WTC11 (cell line): ENCODE data around the gene PALD1. TPM values are rescaled to one million over a fixed set of nuclear protein-coding genes. Genes with fewer than 3 reads are reported as not detected.

Experiments
- ATAC-seq: fragments of 200-7000 bp; cut with Tn5 transposase; 2 replicates; pipeline ENCODE4 v1.10.0; 2021; ENCODE audit warnings: mild to moderate bottlenecking, moderate library complexity
- CTCF ChIA-PET: fragments of 300-600 bp; sonication (Branson Sonifier 250); formaldehyde crosslinking; loops from one replicate; lab custom pipeline; 2021; ENCODE audit warnings: antibody characterized with exemption; lab: Charles Lee
- POLR2A ChIA-PET: fragments of 350-600 bp; sonication (Branson Sonifier 250); formaldehyde crosslinking; loops from one replicate; lab custom pipeline; 2021; ENCODE audit warnings: antibody characterized with exemption; lab: Charles Lee
- DNase-seq: peaks from one replicate; pipeline ENCODE4 v3.0.0; 2021; ENCODE audit warnings: low spot score
- H3K27ac Mint-ChIP-seq: 2 replicates; pipeline ENCODE4 v1.8.0; 2021; ENCODE audit warnings: mixed read lengths
- H3K27me3 Mint-ChIP-seq: 2 replicates; pipeline ENCODE4 v1.8.0; 2021; ENCODE audit warnings: low read depth, mild to moderate bottlenecking, moderate library complexity, mixed read lengths
- H3K36me3 Mint-ChIP-seq: 2 replicates; pipeline ENCODE4 v1.8.0; 2021; ENCODE audit warnings: mixed read lengths
- H3K4me1 Mint-ChIP-seq: 2 replicates; pipeline ENCODE4 v1.8.0; 2022; ENCODE audit warnings: mixed read lengths
- H3K4me3 Mint-ChIP-seq: 2 replicates; pipeline ENCODE4 v1.8.0; 2021; ENCODE audit warnings: mild to moderate bottlenecking, moderate library complexity, mixed read lengths
- H3K9me3 Mint-ChIP-seq: 2 replicates; pipeline ENCODE4 v1.8.0; 2021; ENCODE audit warnings: mixed read lengths
- E2F5 ChIP-seq: sonication (generic); formaldehyde crosslinking; IDR thresholded peaks from 2 replicates; pipeline ENCODE4 v1.8.1; 2022; ENCODE audit warnings: mild to moderate bottlenecking, moderate library complexity, missing genetic modification reagents
- ELF4 ChIP-seq: sonication (generic); formaldehyde crosslinking; IDR thresholded peaks from 2 replicates; pipeline ENCODE4 v1.8.1; 2022; ENCODE audit warnings: low read depth, mild to moderate bottlenecking, moderate library complexity, missing genetic modification reagents
- ESRRA ChIP-seq: sonication (generic); formaldehyde crosslinking; IDR thresholded peaks from 2 replicates; pipeline ENCODE4 v1.8.1; 2022; ENCODE audit warnings: mild to moderate bottlenecking, missing genetic modification reagents, borderline replicate concordance
- FOXP4 ChIP-seq: sonication (generic); formaldehyde crosslinking; IDR thresholded peaks from 2 replicates; pipeline ENCODE4 v1.8.0; 2022; ENCODE audit warnings: mild to moderate bottlenecking, missing genetic modification reagents
- GTF2I ChIP-seq: fragments of 250-450 bp; sonication (Bioruptor Pico); conservative IDR thresholded peaks from 2 replicates; pipeline ENCODE4 v1.4.0; 2021; ENCODE audit warnings: mild to moderate bottlenecking
- NFYB ChIP-seq: sonication (generic); formaldehyde crosslinking; conservative IDR thresholded peaks from 2 replicates; pipeline ENCODE4 v1.8.0; 2022; ENCODE audit warnings: low read depth, missing genetic modification reagents
- NR1H2 ChIP-seq: sonication (generic); formaldehyde crosslinking; IDR thresholded peaks from 2 replicates; pipeline ENCODE4 v1.9.0; 2021; ENCODE audit warnings: mild to moderate bottlenecking, moderate library complexity, missing genetic modification reagents
- NR2C2 ChIP-seq: sonication (generic); formaldehyde crosslinking; IDR thresholded peaks from 2 replicates; pipeline ENCODE4 v1.8.0; 2022; ENCODE audit warnings: mild to moderate bottlenecking, missing genetic modification reagents
- PRDM15 ChIP-seq: sonication (generic); formaldehyde crosslinking; IDR thresholded peaks from 2 replicates; pipeline ENCODE4 v1.8.0; 2022; ENCODE audit warnings: missing genetic modification reagents
- RORB ChIP-seq: fragments of 250-450 bp; sonication (Bioruptor Pico); IDR thresholded peaks from 2 replicates; pipeline ENCODE4 v1.9.0; 2021; ENCODE audit warnings: mild to moderate bottlenecking
- SMAD3 ChIP-seq: sonication (generic); formaldehyde crosslinking; IDR thresholded peaks from 2 replicates; pipeline ENCODE4 v1.8.0; 2022; ENCODE audit warnings: missing genetic modification reagents, mild to moderate bottlenecking, borderline replicate concordance
- SMAD4 ChIP-seq: sonication (generic); formaldehyde crosslinking; IDR thresholded peaks from 2 replicates; pipeline ENCODE4 v1.8.0; 2022; ENCODE audit warnings: mild to moderate bottlenecking, missing genetic modification reagents
- SOX15 ChIP-seq: fragments of 250-450 bp; sonication (Bioruptor Pico); IDR thresholded peaks from 2 replicates; pipeline ENCODE4 v1.9.0; 2021; ENCODE audit warnings: mild to moderate bottlenecking
- TEAD1 ChIP-seq: sonication (generic); formaldehyde crosslinking; IDR thresholded peaks from 2 replicates; pipeline ENCODE4 v1.8.0; 2022; ENCODE audit warnings: mild to moderate bottlenecking, missing genetic modification reagents
- TEAD4 ChIP-seq: sonication (generic); formaldehyde crosslinking; IDR thresholded peaks from 2 replicates; pipeline ENCODE4 v1.8.0; 2022; ENCODE audit warnings: mild to moderate bottlenecking, missing genetic modification reagents
- TP53 ChIP-seq: sonication (generic); formaldehyde crosslinking; IDR thresholded peaks from 2 replicates; pipeline ENCODE4 v1.8.1; 2023; ENCODE audit warnings: mild to moderate bottlenecking, missing genetic modification reagents
- USF1 ChIP-seq: sonication (generic); formaldehyde crosslinking; IDR thresholded peaks from 2 replicates; pipeline ENCODE4 v1.8.0; 2022; ENCODE audit warnings: mild to moderate bottlenecking, missing genetic modification reagents
- USF2 ChIP-seq: sonication (generic); formaldehyde crosslinking; IDR thresholded peaks from 2 replicates; pipeline ENCODE4 v1.8.1; 2023; ENCODE audit warnings: mild to moderate bottlenecking, missing genetic modification reagents, moderate library complexity
- ZNF423 ChIP-seq: fragments of 250-450 bp; sonication (Bioruptor Pico); IDR thresholded peaks from 2 replicates; pipeline ENCODE4 v2.1.2; 2022; ENCODE audit warnings: mild to moderate bottlenecking, moderate library complexity
- total RNA-seq: library from RNA; stranded (reverse); gene quantifications from 3 replicates; pipeline ENCODE4 v1.2.3, GENCODE V29; 2021
- TF ChIP-seq, protein P1 (sequence below): sonication (generic); formaldehyde crosslinking; IDR thresholded peaks from 2 replicates; pipeline ENCODE4 v1.8.0; 2023; ENCODE audit warnings: mild to moderate bottlenecking, missing genetic modification reagents

Gene PALD1
- total RNA-seq, 1 experiment from 2014 or later: 43.6 TPM

DNA sequence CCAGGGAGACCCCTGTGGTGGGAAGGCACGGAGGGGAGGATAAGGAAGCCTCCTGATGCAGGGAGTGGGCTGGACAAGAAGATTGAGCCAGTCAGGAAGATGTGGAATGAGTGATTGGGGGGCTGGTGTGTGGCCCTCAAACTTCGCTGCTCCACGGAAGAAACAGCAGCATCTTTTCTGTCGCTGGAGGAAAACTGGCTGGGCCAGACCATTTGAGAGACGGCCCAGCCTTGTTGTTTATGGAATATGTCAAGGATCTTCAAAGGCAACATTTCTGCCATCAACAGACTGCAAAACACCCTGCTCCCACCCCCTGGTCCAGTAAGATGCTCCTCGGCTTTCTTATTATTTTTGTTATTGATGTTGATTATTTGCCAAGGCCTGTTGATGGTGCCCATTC lies 29.4 kb downstream of the PALD1 start (continued):
- TF ChIP-seq PRDM15 (CRISPR knock-in tag) (no peak), RORB (no peak), TEAD4 (no peak), NR2C2 (CRISPR knock-in tag) (no peak), TP53 (CRISPR knock-in tag) (no peak)

DNA sequence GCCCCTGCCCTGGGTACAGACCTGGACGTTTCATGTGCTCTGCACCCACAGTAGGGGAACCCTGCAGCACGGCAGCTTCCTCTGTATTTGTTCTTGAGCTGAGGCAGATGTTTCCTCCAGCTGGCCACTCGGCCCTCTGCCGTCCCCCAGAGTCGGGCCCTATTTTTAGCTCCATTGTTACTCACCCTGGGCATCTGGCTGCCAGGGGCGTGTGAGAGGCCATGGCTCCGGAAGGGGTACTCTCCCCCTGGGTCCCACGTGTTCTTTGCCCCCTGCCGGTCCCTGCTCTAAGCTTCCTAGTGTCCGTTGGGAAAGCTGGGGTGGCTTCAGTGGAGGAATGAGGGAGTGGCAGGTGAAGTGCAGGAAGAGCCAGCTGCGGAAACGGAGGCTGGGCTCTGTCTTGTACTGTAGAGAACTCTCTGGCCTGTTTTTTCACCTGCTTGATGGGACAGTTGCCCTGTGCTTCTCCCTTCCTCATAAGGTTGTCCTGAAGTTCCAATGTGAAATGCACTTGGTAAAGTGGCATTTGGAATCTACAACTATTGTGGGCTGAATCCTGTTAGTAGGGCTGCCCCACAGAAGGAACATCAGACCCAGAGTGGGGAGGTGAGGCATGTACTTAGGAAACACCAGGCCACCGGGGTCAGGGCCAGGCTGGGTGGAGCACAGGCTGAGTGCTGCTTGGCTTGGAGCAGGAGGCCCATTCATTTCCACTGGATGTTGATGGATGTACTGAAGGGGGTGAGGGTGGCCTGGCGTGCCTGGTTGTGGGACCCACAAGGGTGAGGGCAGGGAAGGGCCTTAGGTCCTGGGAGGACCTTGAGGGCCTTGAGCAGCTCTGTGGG lies 30.6 kb downstream of the PALD1 start:
- Mint-ChIP-seq H3K27me3 (no peaks in the 10 kb centered on the region), H3K36me3 (no peaks in the 10 kb centered on the region), H3K4me3 (no peak overlapping the region), H3K4me1 (peaks cover 50% of the 10 kb centered on the region), H3K27ac (peak overlapping the region; percentile 50), H3K9me3 (no peaks in the 10 kb centered on the region)
- CTCF ChIA-PET: interaction anchor here (0.6 to 2.0 kb wide), 11 partner anchors 14 to 144 kb away, joined by 3 to 12 read pairs (median 4); partner anchors contain the start of gene LRRC20
- POLR2A ChIA-PET: no interaction called here
- DNase-seq (peak; percentile 26), ATAC-seq (peak; percentile 43)
- TF ChIP-seq USF1 (peak; percentile 22; the same call in 1 of the 2 replicates), SOX15 (no peak), PRDM15 (CRISPR knock-in tag) (peak; percentile 80), ZNF423 (peak; percentile 91), NFYB (CRISPR knock-in tag) (no peak), TP53 (CRISPR knock-in tag) (no peak), E2F5 (CRISPR knock-in tag) (no peak), TEAD1 (no peak), USF2 (CRISPR knock-in tag) (peak; percentile 59), SMAD4 (CRISPR knock-in tag) (no peak), SMAD3 (CRISPR knock-in tag) (no peak), ESRRA (no peak), GTF2I (CRISPR knock-in tag) (no peak), ELF4 (CRISPR knock-in tag) (no peak), FOXP4 (CRISPR knock-in tag) (no peak), NR1H2 (no peak)
- TF ChIP-seq, protein P1, sequence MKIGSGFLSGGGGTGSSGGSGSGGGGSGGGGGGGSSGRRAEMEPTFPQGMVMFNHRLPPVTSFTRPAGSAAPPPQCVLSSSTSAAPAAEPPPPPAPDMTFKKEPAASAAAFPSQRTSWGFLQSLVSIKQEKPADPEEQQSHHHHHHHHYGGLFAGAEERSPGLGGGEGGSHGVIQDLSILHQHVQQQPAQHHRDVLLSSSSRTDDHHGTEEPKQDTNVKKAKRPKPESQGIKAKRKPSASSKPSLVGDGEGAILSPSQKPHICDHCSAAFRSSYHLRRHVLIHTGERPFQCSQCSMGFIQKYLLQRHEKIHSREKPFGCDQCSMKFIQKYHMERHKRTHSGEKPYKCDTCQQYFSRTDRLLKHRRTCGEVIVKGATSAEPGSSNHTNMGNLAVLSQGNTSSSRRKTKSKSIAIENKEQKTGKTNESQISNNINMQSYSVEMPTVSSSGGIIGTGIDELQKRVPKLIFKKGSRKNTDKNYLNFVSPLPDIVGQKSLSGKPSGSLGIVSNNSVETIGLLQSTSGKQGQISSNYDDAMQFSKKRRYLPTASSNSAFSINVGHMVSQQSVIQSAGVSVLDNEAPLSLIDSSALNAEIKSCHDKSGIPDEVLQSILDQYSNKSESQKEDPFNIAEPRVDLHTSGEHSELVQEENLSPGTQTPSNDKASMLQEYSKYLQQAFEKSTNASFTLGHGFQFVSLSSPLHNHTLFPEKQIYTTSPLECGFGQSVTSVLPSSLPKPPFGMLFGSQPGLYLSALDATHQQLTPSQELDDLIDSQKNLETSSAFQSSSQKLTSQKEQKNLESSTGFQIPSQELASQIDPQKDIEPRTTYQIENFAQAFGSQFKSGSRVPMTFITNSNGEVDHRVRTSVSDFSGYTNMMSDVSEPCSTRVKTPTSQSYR (CRISPR knock-in tag): no peak
